ENCODE data around the gene CALD1. TPM values are rescaled to one million over a fixed set of nuclear protein-coding genes. Genes with fewer than 3 reads are reported as not detected.

The CALD1 gene, protein sequence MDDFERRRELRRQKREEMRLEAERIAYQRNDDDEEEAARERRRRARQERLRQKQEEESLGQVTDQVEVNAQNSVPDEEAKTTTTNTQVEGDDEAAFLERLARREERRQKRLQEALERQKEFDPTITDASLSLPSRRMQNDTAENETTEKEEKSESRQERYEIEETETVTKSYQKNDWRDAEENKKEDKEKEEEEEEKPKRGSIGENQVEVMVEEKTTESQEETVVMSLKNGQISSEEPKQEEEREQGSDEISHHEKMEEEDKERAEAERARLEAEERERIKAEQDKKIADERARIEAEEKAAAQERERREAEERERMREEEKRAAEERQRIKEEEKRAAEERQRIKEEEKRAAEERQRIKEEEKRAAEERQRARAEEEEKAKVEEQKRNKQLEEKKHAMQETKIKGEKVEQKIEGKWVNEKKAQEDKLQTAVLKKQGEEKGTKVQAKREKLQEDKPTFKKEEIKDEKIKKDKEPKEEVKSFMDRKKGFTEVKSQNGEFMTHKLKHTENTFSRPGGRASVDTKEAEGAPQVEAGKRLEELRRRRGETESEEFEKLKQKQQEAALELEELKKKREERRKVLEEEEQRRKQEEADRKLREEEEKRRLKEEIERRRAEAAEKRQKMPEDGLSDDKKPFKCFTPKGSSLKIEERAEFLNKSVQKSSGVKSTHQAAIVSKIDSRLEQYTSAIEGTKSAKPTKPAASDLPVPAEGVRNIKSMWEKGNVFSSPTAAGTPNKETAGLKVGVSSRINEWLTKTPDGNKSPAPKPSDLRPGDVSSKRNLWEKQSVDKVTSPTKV
- total RNA-seq (ENCODE audit: low replicate concordance) = 90.2 and 118 TPM in 2 replicates

- H3K27ac Mint-ChIP-seq = peak within 1 kb of the TSS; percentile 97
- peaks cover 13% of the 10 kb centered on the region for H3F3A ChIP-seq (ENCODE audit: low read depth)
- H3K4me1 Mint-ChIP-seq = peaks cover 33% of the 10 kb centered on the region
- H3K27me3 Mint-ChIP-seq (ENCODE audit: insufficient read depth, low read depth) = no peaks in the 10 kb centered on the region
- peaks cover 22% of the 10 kb centered on the region for H3K4me1 ChIP-seq
- no peaks in the 10 kb centered on the region for H4K20me1 ChIP-seq (ENCODE audit: low read depth)
- H3K9me3 Mint-ChIP-seq = no peaks in the 10 kb centered on the region
- peaks cover 13% of the 10 kb centered on the region for H3K79me2 ChIP-seq (ENCODE audit: low read depth)
- H3K4me3 ChIP-seq = peak within 1 kb of the TSS; percentile 52
- H3K9ac ChIP-seq = peak within 1 kb of the TSS; percentile 25
- peak; percentile 88 for DNase-seq (ENCODE audit: low spot score)
- peak within 1 kb of the TSS; percentile 91 for H3K4me3 Mint-ChIP-seq
- peak within 1 kb of the TSS; percentile 81 for H2AFZ ChIP-seq (replicated peaks)
- no peak for TF ChIP-seq EZH2phosphoT487 (IDR thresholded peaks at IDR 0.05)
- TF ChIP-seq EZH2 (IDR thresholded peaks at IDR 0.05) = no peak
- TF ChIP-seq CTCF (IDR thresholded peaks at IDR 0.05) = no peak
- H3K27ac ChIP-seq = peak within 1 kb of the TSS; percentile 19
- peak within 1 kb of the TSS; percentile 84 for H3K4me2 ChIP-seq
- no peaks in the 10 kb centered on the region for H3K36me3 Mint-ChIP-seq
- no peaks in the 10 kb centered on the region for H3K9me3 ChIP-seq (ENCODE audit: low read depth)
- no peaks in the 10 kb centered on the region for H3K27me3 ChIP-seq
- no peaks in the 10 kb centered on the region for H3K36me3 ChIP-seq
Measured at GRCh38 chr7:134778941-134779740, at the start of gene CALD1. TSS of gene CALD1 (plus strand) at chr7:134779634. CDS start at chr7:134867734, 88,100 bp downstream.

DNA sequence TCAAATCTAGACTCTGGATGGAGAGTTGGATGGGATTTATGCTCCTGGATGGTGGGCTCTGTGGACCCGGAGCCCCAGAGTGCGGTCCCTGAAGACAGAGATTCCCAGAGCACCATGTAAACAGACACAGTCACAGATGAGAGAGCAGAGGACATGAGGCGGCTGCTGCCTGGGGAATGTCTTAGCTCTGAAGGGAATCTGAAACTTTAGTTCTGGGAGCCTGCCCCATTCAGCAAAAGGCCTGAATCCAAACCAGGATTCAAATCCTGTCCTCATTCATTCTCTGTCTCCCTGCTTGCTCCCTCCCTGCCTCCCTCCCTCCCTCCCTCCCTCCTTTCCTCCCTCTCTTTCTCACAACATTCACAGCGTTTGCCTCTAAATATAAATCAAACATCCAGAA is 49.5 kb upstream of the CALD1 start:
- Histone ChIP-seq H3K9me3 (ENCODE audit: low read depth) (no peaks in the 10 kb centered on the region), H3K4me1 (no peaks in the 10 kb centered on the region), H3K4me3 (no peak overlapping the region), H3K27ac (no peak overlapping the region), H2AFZ (replicated peaks) (peak overlapping the region; percentile 54), H3K79me2 (ENCODE audit: low read depth) (no peaks in the 10 kb centered on the region), H3K36me3 (no peaks in the 10 kb centered on the region), H3K4me2 (no peak overlapping the region), H4K20me1 (ENCODE audit: low read depth) (no peaks in the 10 kb centered on the region), H3K27me3 (no peaks in the 10 kb centered on the region), H3K9ac (no peak overlapping the region), H3F3A (ENCODE audit: low read depth) (no peaks in the 10 kb centered on the region)
- Mint-ChIP-seq H3K9me3 (peaks cover 2% of the 10 kb centered on the region), H3K27ac (no peak overlapping the region), H3K4me1 (peaks cover 16% of the 10 kb centered on the region), H3K4me3 (no peak overlapping the region), H3K27me3 (ENCODE audit: insufficient read depth, low read depth) (no peaks in the 10 kb centered on the region), H3K36me3 (no peaks in the 10 kb centered on the region)
- no peak for DNase-seq (ENCODE audit: low spot score)
- TF ChIP-seq EZH2phosphoT487 (IDR thresholded peaks at IDR 0.05) (no peak), CTCF (IDR thresholded peaks at IDR 0.05) (no peak), EZH2 (IDR thresholded peaks at IDR 0.05) (no peak)

DNA sequence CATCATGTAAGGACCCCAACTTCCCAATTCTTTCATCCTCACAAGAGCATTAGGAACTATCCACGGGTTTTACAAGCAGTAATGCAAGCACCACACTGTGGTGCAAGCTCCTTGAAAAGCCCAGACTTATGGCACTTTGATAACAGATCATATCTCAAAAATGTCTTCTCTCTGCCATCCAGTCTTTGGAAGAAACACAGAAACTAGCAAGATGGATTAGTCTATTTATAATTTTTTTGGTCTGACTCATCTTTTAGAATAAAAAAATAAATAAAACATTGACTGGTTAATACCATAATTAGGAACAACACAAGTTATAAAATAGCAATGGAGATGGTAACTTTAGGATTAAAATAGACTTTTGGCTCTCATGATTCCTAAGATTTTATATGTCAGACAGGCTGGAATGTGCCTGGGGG is 49.0 kb upstream of the CALD1 start:
- Histone ChIP-seq H4K20me1 (ENCODE audit: low read depth) (no peaks in the 10 kb centered on the region), H3K27ac (no peak overlapping the region), H3K4me1 (no peaks in the 10 kb centered on the region), H3K79me2 (ENCODE audit: low read depth) (no peaks in the 10 kb centered on the region), H2AFZ (replicated peaks) (no peak overlapping the region), H3K4me3 (no peak overlapping the region), H3K9me3 (ENCODE audit: low read depth) (no peaks in the 10 kb centered on the region), H3K4me2 (no peak overlapping the region), H3K36me3 (no peaks in the 10 kb centered on the region), H3F3A (ENCODE audit: low read depth) (no peaks in the 10 kb centered on the region), H3K27me3 (no peaks in the 10 kb centered on the region), H3K9ac (no peak overlapping the region)
- no peak for TF ChIP-seq EZH2phosphoT487 (IDR thresholded peaks at IDR 0.05)
- TF ChIP-seq EZH2 (IDR thresholded peaks at IDR 0.05) = no peak
- no peak for TF ChIP-seq CTCF (IDR thresholded peaks at IDR 0.05)
- no peaks in the 10 kb centered on the region for H3K36me3 Mint-ChIP-seq
- no peak overlapping the region for H3K4me3 Mint-ChIP-seq
- peaks cover 2% of the 10 kb centered on the region for H3K9me3 Mint-ChIP-seq
- no peak for DNase-seq (ENCODE audit: low spot score)
- no peaks in the 10 kb centered on the region for H3K27me3 Mint-ChIP-seq (ENCODE audit: insufficient read depth, low read depth)
- H3K27ac Mint-ChIP-seq = no peak overlapping the region
- peaks cover 16% of the 10 kb centered on the region for H3K4me1 Mint-ChIP-seq

Measured in neural progenitor cell (in vitro differentiated cells).